ENCODE measurements around the gene AK2.

DNA sequence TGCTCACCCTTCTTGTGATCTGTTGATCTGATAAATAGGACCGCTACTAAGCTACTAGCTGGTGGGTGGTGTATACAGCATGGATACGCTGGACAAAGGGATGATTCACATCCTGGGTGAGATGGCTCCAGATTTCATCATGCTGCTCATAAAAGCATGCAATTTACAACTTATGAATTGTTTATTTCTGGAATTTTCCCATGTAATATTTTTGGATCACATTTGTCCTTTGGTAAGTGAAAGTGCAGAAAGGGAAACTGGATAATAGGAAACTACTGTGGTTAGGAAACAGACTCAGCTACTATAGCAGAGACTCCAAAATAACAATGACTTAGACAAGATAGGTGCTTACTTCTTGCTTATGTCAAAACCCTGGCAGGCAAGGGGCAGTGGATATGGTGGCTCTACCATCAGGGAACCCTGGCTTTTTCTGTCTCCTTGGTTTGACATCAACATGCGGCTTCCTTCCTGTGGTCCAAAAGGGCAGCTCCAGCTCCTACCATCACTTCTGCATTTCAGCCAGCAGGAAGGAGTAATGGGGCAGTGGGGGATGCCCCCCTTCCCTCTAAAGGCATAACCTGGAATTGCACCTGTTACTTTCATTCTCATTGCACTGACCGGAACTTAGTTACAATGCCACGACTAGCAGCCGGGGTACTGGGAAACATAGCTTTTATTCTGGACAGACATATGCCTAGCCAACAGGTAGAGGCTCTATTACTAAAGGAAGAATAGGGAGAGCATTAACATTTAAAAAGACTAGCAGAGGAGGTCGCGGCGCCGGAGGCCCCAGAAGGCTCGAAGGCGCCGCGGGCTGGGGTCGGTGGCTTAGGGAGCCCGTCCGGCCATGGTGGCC is 13.8 kb upstream of the AK2 start:
- no peak for TF ChIP-seq POLR2A (IDR thresholded peaks at IDR 0.05)
- TF ChIP-seq, protein P1, sequence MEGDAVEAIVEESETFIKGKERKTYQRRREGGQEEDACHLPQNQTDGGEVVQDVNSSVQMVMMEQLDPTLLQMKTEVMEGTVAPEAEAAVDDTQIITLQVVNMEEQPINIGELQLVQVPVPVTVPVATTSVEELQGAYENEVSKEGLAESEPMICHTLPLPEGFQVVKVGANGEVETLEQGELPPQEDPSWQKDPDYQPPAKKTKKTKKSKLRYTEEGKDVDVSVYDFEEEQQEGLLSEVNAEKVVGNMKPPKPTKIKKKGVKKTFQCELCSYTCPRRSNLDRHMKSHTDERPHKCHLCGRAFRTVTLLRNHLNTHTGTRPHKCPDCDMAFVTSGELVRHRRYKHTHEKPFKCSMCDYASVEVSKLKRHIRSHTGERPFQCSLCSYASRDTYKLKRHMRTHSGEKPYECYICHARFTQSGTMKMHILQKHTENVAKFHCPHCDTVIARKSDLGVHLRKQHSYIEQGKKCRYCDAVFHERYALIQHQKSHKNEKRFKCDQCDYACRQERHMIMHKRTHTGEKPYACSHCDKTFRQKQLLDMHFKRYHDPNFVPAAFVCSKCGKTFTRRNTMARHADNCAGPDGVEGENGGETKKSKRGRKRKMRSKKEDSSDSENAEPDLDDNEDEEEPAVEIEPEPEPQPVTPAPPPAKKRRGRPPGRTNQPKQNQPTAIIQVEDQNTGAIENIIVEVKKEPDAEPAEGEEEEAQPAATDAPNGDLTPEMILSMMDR (IDR thresholded peaks at IDR 0.05) = peak in 2 of 6 experiments; percentile 10 to 27
